ENCODE measurements around the gene DHRS13. TPM values are rescaled to one million over a fixed set of nuclear protein-coding genes. Genes with fewer than 3 reads are reported as not detected.
A peak's percentile ranks its signal among the peaks of the same experiment; 100 is the strongest.

The DHRS13 gene
- total RNA-seq, 4 donors from 2014 or later = 15.1 to 26.8 (median 20.2) TPM

GRCh38 chr17:28901866-28902818 lies 737 bp downstream of the DHRS13 start:
- Histone ChIP-seq H3K36me3 (peaks cover 17% of the 10 kb centered on the region), H3K4me1 (peaks cover 54% of the 10 kb centered on the region), H3K27me3 (no peaks in the 10 kb centered on the region), H3K27ac (peak overlapping the region; percentile 89), H3K9me3 (no peaks in the 10 kb centered on the region), H3K4me3 (peak overlapping the region; percentile 86)
- 8% methylated on average over 37 of the region's 62 CpGs for WGBS
- TF ChIP-seq POLR2A (IDR thresholded peaks at IDR 0.05) = no peak
- no peak for TF ChIP-seq EP300 (IDR thresholded peaks at IDR 0.05)
- TF ChIP-seq CTCF (IDR thresholded peaks at IDR 0.05) = no peak
- no peak for TF ChIP-seq POLR2AphosphoS5 (IDR thresholded peaks at IDR 0.05)
- no peak for DNase-seq (ENCODE audit: low spot score in 2 of 2)

- WGBS = 95% methylated on average over 19 of the region's 24 CpGs
- DNase-seq (ENCODE audit: low spot score in 2 of 2) = peak in 1 of 2 donors; percentile 66
- peaks cover 7% of the 10 kb centered on the region for H3K36me3 ChIP-seq
- no peaks in the 10 kb centered on the region for H3K9me3 ChIP-seq
- no peaks in the 10 kb centered on the region for H3K27me3 ChIP-seq
- H3K27ac ChIP-seq = no peak overlapping the region
- TF ChIP-seq EP300 (IDR thresholded peaks at IDR 0.05) (no peak), CTCF (IDR thresholded peaks at IDR 0.05) (no peak), POLR2AphosphoS5 (IDR thresholded peaks at IDR 0.05) (no peak), POLR2A (IDR thresholded peaks at IDR 0.05) (no peak)
- peak overlapping the region; percentile 86 for H3K4me3 ChIP-seq
- H3K4me1 ChIP-seq = peaks cover 57% of the 10 kb centered on the region
These were observed 1.7 kb downstream of the DHRS13 start for GRCh38 chr17:28900986-28901726.

GRCh38 chr17:28899212-28899815 lies 3.6 kb downstream of the DHRS13 start:
- no peaks in the 10 kb centered on the region for H3K36me3 ChIP-seq
- H3K4me3 ChIP-seq = no peak overlapping the region
- H3K4me1 ChIP-seq = peaks cover 63% of the 10 kb centered on the region
- no peaks in the 10 kb centered on the region for H3K27me3 ChIP-seq
- WGBS = 79% methylated on average over 5 of the region's 5 CpGs
- TF ChIP-seq POLR2AphosphoS5 (IDR thresholded peaks at IDR 0.05) = no peak
- TF ChIP-seq EP300 (IDR thresholded peaks at IDR 0.05) = no peak
- TF ChIP-seq POLR2A (IDR thresholded peaks at IDR 0.05) = no peak
- TF ChIP-seq CTCF (IDR thresholded peaks at IDR 0.05) = no peak
- DNase-seq (ENCODE audit: low spot score in 2 of 2) = peak in 1 of 2 donors; percentile 29
- no peak overlapping the region for H3K27ac ChIP-seq
- no peaks in the 10 kb centered on the region for H3K9me3 ChIP-seq

GRCh38 chr17:28898527-28898955 lies 4.3 kb downstream of the DHRS13 start:
- Histone ChIP-seq H3K36me3 (no peaks in the 10 kb centered on the region), H3K4me1 (peaks cover 64% of the 10 kb centered on the region), H3K4me3 (no peak overlapping the region), H3K9me3 (no peaks in the 10 kb centered on the region), H3K27ac (peak overlapping the region; percentile 96), H3K27me3 (no peaks in the 10 kb centered on the region)
- 72% methylated on average over 6 of the region's 12 CpGs for WGBS
- no peak for DNase-seq (ENCODE audit: low spot score in 2 of 2)
- TF ChIP-seq POLR2AphosphoS5 (IDR thresholded peaks at IDR 0.05) = no peak
- TF ChIP-seq CTCF (IDR thresholded peaks at IDR 0.05) = no peak
- no peak for TF ChIP-seq EP300 (IDR thresholded peaks at IDR 0.05)
- no peak for TF ChIP-seq POLR2A (IDR thresholded peaks at IDR 0.05)
